GM19240 (cell line): ENCODE data around the gene HTR3C.
"Not testable (repeated sequence)": the region's sequence is repeated elsewhere in the genome, so short reads cannot be mapped to it uniquely, and the experiment has no call there.

Experiments used
- DNase-seq: peaks from one replicate; pipeline ENCODE4 v3.0.0; 2011; ENCODE audit warnings: low spot score; ENCODE audit not compliant: insufficient read length

Gene HTR3C

GRCh38 chr3:184030536-184030935 is 22.3 kb upstream of the HTR3C start:
- no peak for DNase-seq

- no peak for DNase-seq
These were observed 21.6 kb upstream of the HTR3C start, which contains the start of gene HTR3D for GRCh38 chr3:184031187-184031792. HTR3D (plus strand) TSS chr3:184031742; CDS start chr3:184031742, 0 bp downstream.

- DNase-seq, result no peak
These were observed 15.0 kb upstream of the HTR3C start for GRCh38 chr3:184037816-184038215.

GRCh38 chr3:184038307-184038706 is 14.5 kb upstream of the HTR3C start:
- DNase-seq, result not testable (repeated sequence)

GRCh38 chr3:184039414-184039813 is 13.4 kb upstream of the HTR3C start:
- DNase-seq, result no peak

- DNase-seq, result no peak
These were observed 12.8 kb upstream of the HTR3C start for GRCh38 chr3:184040010-184040409.

GRCh38 chr3:184042617-184043016 is 10.2 kb upstream of the HTR3C start:
- DNase-seq, result no peak

- no peak for DNase-seq
These were observed 6.9 kb upstream of the HTR3C start for GRCh38 chr3:184045995-184046394.

- no peak for DNase-seq
These were observed 2.5 kb upstream of the HTR3C start for GRCh38 chr3:184050217-184050847.

- no peak for DNase-seq
These were observed 5.2 kb downstream of the HTR3C start for GRCh38 chr3:184058029-184058428.

GRCh38 chr3:184059424-184059823 is 6.6 kb downstream of the HTR3C start:
- DNase-seq, result no peak

GRCh38 chr3:184062637-184063036 is 9.8 kb downstream of the HTR3C start:
- DNase-seq, result no peak

GRCh38 chr3:184066211-184066610 is 13.4 kb downstream of the HTR3C start:
- no peak for DNase-seq

- DNase-seq, result no peak
These were observed 14.8 kb downstream of the HTR3C start for GRCh38 chr3:184067573-184068055.

GRCh38 chr3:184068344-184068743 is 15.5 kb downstream of the HTR3C start:
- no peak for DNase-seq

GRCh38 chr3:184071142-184071541 is 18.3 kb downstream of the HTR3C start:
- not testable (repeated sequence) for DNase-seq

- no peak for DNase-seq
These were observed 20.8 kb downstream of the HTR3C start for GRCh38 chr3:184073621-184074020.

- no peak for DNase-seq
These were observed 23.1 kb downstream of the HTR3C start for GRCh38 chr3:184075901-184076300.

GRCh38 chr3:184077881-184078280 is 25.0 kb downstream of the HTR3C start:
- DNase-seq, result no peak

- no peak for DNase-seq
These were observed 26.0 kb downstream of the HTR3C start for GRCh38 chr3:184078851-184079250.

- DNase-seq, result no peak
These were observed 28.4 kb downstream of the HTR3C start for GRCh38 chr3:184081116-184081830.

GRCh38 chr3:184082034-184082433 is 29.2 kb downstream of the HTR3C start:
- no peak for DNase-seq
